ENCODE measurements around the gene BCL2L2.

The BCL2L2 gene

DNA sequence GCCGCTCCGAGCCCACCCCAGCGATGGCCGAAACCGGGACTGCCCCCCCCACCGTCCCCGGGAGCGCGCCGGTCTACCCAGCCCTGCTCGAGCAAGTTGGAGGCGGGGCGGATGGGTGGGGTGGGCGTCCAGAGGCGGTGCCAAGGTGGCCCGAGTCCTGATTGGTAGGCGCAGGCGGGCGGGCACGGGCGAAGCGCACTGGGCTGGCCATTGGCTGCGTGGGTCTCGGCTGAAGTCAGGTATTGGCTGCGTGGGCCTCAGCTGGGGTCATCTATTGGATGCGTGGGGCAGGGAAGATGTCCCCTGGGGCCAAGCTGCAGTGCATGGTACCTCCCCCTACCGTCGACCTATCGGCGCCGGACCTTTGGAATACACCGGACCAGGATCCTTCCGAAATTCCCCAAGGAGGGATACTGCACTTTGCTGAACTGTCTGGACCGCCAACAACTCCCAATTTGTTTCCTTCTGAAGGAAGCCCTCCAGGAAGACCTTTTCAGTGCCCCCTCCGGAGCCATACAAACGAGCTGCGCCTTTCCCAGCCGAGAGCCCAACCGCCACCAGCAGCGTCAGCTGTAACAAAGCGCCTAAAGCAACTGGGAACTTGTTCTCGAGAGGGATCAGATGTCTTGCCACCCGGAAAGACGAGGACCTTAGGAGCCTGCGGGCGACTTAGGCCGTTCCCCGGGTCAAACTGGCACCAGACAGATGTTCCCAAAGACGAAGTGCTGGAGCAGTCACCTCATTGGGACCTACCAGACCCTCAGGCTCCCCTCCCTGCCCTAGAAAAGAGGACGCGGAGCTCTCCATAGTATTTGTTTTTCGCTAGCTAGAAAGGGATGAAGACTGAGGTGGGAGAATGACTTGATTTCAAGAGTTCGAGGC is 20.4 kb upstream of the BCL2L2 start, which contains the start of gene HOMEZ (continued):
- TF ChIP-seq, protein P1, sequence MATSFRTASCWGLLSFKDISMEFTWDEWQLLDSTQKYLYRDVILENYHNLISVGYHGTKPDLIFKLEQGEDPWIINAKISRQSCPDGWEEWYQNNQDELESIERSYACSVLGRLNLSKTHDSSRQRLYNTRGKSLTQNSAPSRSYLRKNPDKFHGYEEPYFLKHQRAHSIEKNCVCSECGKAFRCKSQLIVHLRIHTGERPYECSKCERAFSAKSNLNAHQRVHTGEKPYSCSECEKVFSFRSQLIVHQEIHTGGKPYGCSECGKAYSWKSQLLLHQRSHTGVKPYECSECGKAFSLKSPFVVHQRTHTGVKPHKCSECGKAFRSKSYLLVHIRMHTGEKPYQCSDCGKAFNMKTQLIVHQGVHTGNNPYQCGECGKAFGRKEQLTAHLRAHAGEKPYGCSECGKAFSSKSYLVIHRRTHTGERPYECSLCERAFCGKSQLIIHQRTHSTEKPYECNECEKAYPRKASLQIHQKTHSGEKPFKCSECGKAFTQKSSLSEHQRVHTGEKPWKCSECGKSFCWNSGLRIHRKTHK (tag by site-specific recombination; IDR thresholded peaks at IDR 0.05) = no peak
- peak; percentile 30; the same call in 1 of the 2 replicates for TF ChIP-seq SP7 (tag by site-specific recombination; IDR thresholded peaks at IDR 0.05)
- TF ChIP-seq ZXDB (tag by site-specific recombination; IDR thresholded peaks at IDR 0.05) = peak; percentile 75
- TF ChIP-seq GLIS2 (tag by site-specific recombination; IDR thresholded peaks at IDR 0.05) = peak; percentile 100
- TF ChIP-seq TRIM28 (IDR thresholded peaks at IDR 0.05; ENCODE audit: borderline replicate concordance, low read length) = peak; percentile 82
- TF ChIP-seq, protein P2, sequence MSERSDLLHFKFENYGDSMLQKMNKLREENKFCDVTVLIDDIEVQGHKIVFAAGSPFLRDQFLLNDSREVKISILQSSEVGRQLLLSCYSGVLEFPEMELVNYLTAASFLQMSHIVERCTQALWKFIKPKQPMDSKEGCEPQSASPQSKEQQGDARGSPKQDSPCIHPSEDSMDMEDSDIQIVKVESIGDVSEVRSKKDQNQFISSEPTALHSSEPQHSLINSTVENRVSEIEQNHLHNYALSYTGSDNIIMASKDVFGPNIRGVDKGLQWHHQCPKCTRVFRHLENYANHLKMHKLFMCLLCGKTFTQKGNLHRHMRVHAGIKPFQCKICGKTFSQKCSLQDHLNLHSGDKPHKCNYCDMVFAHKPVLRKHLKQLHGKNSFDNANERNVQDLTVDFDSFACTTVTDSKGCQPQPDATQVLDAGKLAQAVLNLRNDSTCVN (tag by site-specific recombination; optimal IDR thresholded peaks at IDR 0.05) = peak; percentile 87
- no peak for TF ChIP-seq ZNF560 (tag by site-specific recombination; IDR thresholded peaks at IDR 0.05; ENCODE audit: borderline replicate concordance)
- TF ChIP-seq, protein P3, sequence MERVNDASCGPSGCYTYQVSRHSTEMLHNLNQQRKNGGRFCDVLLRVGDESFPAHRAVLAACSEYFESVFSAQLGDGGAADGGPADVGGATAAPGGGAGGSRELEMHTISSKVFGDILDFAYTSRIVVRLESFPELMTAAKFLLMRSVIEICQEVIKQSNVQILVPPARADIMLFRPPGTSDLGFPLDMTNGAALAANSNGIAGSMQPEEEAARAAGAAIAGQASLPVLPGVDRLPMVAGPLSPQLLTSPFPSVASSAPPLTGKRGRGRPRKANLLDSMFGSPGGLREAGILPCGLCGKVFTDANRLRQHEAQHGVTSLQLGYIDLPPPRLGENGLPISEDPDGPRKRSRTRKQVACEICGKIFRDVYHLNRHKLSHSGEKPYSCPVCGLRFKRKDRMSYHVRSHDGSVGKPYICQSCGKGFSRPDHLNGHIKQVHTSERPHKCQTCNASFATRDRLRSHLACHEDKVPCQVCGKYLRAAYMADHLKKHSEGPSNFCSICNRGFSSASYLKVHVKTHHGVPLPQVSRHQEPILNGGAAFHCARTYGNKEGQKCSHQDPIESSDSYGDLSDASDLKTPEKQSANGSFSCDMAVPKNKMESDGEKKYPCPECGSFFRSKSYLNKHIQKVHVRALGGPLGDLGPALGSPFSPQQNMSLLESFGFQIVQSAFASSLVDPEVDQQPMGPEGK (tag by site-specific recombination; IDR thresholded peaks at IDR 0.05) = peak; percentile 88
- TF ChIP-seq ZNF701 (tag by site-specific recombination; IDR thresholded peaks at IDR 0.05) = no peak
- TF ChIP-seq KLF7 (tag by site-specific recombination; IDR thresholded peaks at IDR 0.05; ENCODE audit: borderline replicate concordance) = no peak
- peak; percentile 57; the same call in 1 of the 2 replicates for TF ChIP-seq ZBTB17 (tag by site-specific recombination; IDR thresholded peaks at IDR 0.05)
- no peak for TF ChIP-seq HOXA7 (CRISPR knock-in tag; IDR thresholded peaks at IDR 0.05; ENCODE audit: borderline replicate concordance)
- TF ChIP-seq, protein P4, sequence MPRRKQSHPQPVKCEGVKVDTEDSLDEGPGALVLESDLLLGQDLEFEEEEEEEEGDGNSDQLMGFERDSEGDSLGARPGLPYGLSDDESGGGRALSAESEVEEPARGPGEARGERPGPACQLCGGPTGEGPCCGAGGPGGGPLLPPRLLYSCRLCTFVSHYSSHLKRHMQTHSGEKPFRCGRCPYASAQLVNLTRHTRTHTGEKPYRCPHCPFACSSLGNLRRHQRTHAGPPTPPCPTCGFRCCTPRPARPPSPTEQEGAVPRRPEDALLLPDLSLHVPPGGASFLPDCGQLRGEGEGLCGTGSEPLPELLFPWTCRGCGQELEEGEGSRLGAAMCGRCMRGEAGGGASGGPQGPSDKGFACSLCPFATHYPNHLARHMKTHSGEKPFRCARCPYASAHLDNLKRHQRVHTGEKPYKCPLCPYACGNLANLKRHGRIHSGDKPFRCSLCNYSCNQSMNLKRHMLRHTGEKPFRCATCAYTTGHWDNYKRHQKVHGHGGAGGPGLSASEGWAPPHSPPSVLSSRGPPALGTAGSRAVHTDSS (tag by site-specific recombination; IDR thresholded peaks at IDR 0.05) = peak; percentile 40; the same call in 1 of the 2 replicates
- TF ChIP-seq ZNF121 (tag by site-specific recombination; IDR thresholded peaks at IDR 0.05) = no peak
- TF ChIP-seq PBX3 (CRISPR knock-in tag; IDR thresholded peaks at IDR 0.05) = no peak
- peak; percentile 93 for TF ChIP-seq ZBTB20 (tag by site-specific recombination; IDR thresholded peaks at IDR 0.05)
- TF ChIP-seq KLF1 (tag by site-specific recombination; IDR thresholded peaks at IDR 0.05) = peak; percentile 93
- peak; percentile 95 for TF ChIP-seq ZFHX2 (tag by site-specific recombination; conservative IDR thresholded peaks at IDR 0.05)
- peak; percentile 93 for TF ChIP-seq GLIS1 (tag by site-specific recombination; IDR thresholded peaks at IDR 0.05)
- no peak for TF ChIP-seq ZNF585B (tag by site-specific recombination; IDR thresholded peaks at IDR 0.05)

Measured in HEK293 (cell line).